ENCODE data around the gene GDF10. TPM values are rescaled to one million over a fixed set of nuclear protein-coding genes. Genes with fewer than 3 reads are reported as not detected.

Gene GDF10
- total RNA-seq, 1 donor from 2014 or later = 0.67 TPM

GRCh38 chr10:47285381-47286115, 14.4 kb upstream of the GDF10 start:
- no peaks in the 10 kb centered on the region for H3K36me3 Mint-ChIP-seq (ENCODE audit: low read depth)
- H3K9me3 Mint-ChIP-seq (ENCODE audit: low read depth) = no peaks in the 10 kb centered on the region
- H3K4me3 Mint-ChIP-seq (ENCODE audit: unreplicated experiment) = no peak overlapping the region
- H3K4me1 Mint-ChIP-seq (ENCODE audit: low read depth) = peaks cover 7% of the 10 kb centered on the region
- H3K27me3 Mint-ChIP-seq (ENCODE audit: low read depth) = peaks cover 29% of the 10 kb centered on the region
- TF ChIP-seq, protein P1, sequence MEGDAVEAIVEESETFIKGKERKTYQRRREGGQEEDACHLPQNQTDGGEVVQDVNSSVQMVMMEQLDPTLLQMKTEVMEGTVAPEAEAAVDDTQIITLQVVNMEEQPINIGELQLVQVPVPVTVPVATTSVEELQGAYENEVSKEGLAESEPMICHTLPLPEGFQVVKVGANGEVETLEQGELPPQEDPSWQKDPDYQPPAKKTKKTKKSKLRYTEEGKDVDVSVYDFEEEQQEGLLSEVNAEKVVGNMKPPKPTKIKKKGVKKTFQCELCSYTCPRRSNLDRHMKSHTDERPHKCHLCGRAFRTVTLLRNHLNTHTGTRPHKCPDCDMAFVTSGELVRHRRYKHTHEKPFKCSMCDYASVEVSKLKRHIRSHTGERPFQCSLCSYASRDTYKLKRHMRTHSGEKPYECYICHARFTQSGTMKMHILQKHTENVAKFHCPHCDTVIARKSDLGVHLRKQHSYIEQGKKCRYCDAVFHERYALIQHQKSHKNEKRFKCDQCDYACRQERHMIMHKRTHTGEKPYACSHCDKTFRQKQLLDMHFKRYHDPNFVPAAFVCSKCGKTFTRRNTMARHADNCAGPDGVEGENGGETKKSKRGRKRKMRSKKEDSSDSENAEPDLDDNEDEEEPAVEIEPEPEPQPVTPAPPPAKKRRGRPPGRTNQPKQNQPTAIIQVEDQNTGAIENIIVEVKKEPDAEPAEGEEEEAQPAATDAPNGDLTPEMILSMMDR (IDR thresholded peaks at IDR 0.05) = no peak
- no peak for DNase-seq (ENCODE audit: low spot score)
- H3K27ac Mint-ChIP-seq (ENCODE audit: unreplicated experiment) = no peak overlapping the region

DNA sequence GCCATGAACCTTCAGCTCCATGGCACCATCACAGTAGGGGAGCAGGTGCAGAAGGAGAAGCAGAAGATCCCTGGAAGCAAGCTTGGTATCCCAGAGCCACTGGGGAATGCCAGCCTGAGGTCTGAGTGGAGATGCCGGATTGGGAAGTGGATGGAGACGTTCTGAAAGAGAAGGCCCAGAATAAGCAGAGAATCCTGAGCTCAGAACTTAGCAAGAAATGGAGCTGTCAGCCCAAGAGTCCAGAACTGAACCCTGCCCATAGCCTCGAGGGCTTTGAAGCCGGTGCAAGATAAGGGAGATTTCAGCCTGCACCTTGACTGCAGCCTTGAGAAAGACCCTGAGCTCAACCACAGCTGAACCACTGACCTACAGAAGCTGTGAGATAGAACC, 13.9 kb upstream of the GDF10 start:
- no peaks in the 10 kb centered on the region for H3K9me3 Mint-ChIP-seq (ENCODE audit: low read depth)
- H3K27me3 Mint-ChIP-seq (ENCODE audit: low read depth) = peaks cover 29% of the 10 kb centered on the region
- H3K4me1 Mint-ChIP-seq (ENCODE audit: low read depth) = peaks cover 7% of the 10 kb centered on the region
- TF ChIP-seq, protein P1 (IDR thresholded peaks at IDR 0.05) = no peak
- H3K36me3 Mint-ChIP-seq (ENCODE audit: low read depth) = no peaks in the 10 kb centered on the region
- no peak overlapping the region for H3K4me3 Mint-ChIP-seq (ENCODE audit: unreplicated experiment)
- DNase-seq (ENCODE audit: low spot score) = no peak
- H3K27ac Mint-ChIP-seq (ENCODE audit: unreplicated experiment) = no peak overlapping the region

DNA sequence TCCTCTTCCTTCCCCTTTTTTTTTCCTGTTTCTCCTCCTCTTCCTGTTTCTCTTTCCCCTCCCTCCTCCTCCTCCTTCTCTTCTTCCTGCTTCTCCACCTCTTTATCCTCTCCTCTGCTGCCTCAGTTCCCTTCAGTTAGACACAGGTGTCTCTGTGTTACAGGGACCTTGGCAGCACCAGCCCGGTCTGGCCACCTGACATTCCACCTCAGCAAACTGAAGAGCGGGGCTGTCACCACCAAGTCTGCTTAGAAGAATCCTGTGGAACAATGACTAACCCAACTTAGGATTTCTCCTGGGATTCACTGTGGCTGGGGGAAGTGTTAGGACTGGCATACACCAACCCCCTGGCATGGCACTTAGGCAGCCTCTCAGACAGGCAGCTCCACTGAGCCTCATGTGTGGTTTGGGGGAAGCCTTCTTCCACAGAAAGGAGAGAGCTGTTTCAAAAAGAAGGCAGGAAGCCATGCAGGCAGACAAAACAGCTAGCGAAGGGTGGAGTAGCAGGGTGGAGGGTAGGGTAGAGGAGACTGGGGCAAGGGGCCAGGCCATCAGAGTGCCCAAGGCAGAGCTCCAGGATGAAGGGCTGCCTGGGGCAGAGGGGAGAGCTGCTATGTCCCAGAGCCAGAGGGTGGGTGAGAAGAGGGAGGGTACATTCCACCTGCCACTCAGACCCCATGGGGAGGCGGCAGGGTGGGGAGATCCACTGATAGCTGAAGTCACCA, 13.2 kb upstream of the GDF10 start:
- Mint-ChIP-seq H3K4me3 (ENCODE audit: unreplicated experiment) (no peak overlapping the region), H3K36me3 (ENCODE audit: low read depth) (no peaks in the 10 kb centered on the region), H3K4me1 (ENCODE audit: low read depth) (peaks cover 7% of the 10 kb centered on the region), H3K9me3 (ENCODE audit: low read depth) (no peaks in the 10 kb centered on the region), H3K27me3 (ENCODE audit: low read depth) (peaks cover 24% of the 10 kb centered on the region), H3K27ac (ENCODE audit: unreplicated experiment) (no peak overlapping the region)
- TF ChIP-seq, protein P1 (IDR thresholded peaks at IDR 0.05) = no peak
- DNase-seq (ENCODE audit: low spot score) = no peak

GRCh38 chr10:47287365-47287802, 12.6 kb upstream of the GDF10 start:
- no peak overlapping the region for H3K27ac Mint-ChIP-seq (ENCODE audit: unreplicated experiment)
- no peak for DNase-seq (ENCODE audit: low spot score)
- H3K4me1 Mint-ChIP-seq (ENCODE audit: low read depth) = peaks cover 7% of the 10 kb centered on the region
- peaks cover 22% of the 10 kb centered on the region for H3K27me3 Mint-ChIP-seq (ENCODE audit: low read depth)
- no peak overlapping the region for H3K4me3 Mint-ChIP-seq (ENCODE audit: unreplicated experiment)
- H3K36me3 Mint-ChIP-seq (ENCODE audit: low read depth) = no peaks in the 10 kb centered on the region
- no peaks in the 10 kb centered on the region for H3K9me3 Mint-ChIP-seq (ENCODE audit: low read depth)
- TF ChIP-seq, protein P1 (IDR thresholded peaks at IDR 0.05) = no peak

- DNase-seq (ENCODE audit: low spot score) = no peak
- TF ChIP-seq, protein P1 (IDR thresholded peaks at IDR 0.05) = no peak
Measured at GRCh38 chr10:47287805-47288204, 12.2 kb upstream of the GDF10 start.

More at GRCh38 chr10:47287805-47288204, 12.2 kb upstream of the GDF10 start:
- Mint-ChIP-seq H3K9me3 (ENCODE audit: low read depth) (no peaks in the 10 kb centered on the region), H3K4me1 (ENCODE audit: low read depth) (peaks cover 7% of the 10 kb centered on the region), H3K36me3 (ENCODE audit: low read depth) (no peaks in the 10 kb centered on the region), H3K27ac (ENCODE audit: unreplicated experiment) (no peak overlapping the region), H3K4me3 (ENCODE audit: unreplicated experiment) (no peak overlapping the region), H3K27me3 (ENCODE audit: low read depth) (peaks cover 24% of the 10 kb centered on the region)

All from chondrocyte (in vitro differentiated cells).